AG08395 (cell line): ENCODE results near the gene PDE3A.
"Not testable (repeated sequence)": the region's sequence is repeated elsewhere in the genome, so short reads cannot be mapped to it uniquely, and the experiment has no call there.

Experiments
- DNase-seq: peaks from one replicate; pipeline ENCODE4 v3.0.0; 2012; ENCODE audit warnings: mixed read lengths, low spot score

The PDE3A gene

GRCh38 chr12:20551742-20552442, 183.6 kb downstream of the PDE3A start:
- DNase-seq = not testable (repeated sequence)

GRCh38 chr12:20552586-20552985, 184.2 kb downstream of the PDE3A start:
- DNase-seq = not testable (repeated sequence)

- DNase-seq = no peak
These were observed 186.7 kb downstream of the PDE3A start for GRCh38 chr12:20555015-20555414.

- no peak for DNase-seq
These were observed 187.4 kb downstream of the PDE3A start for GRCh38 chr12:20555771-20556170.

- no peak for DNase-seq
These were observed 188.8 kb downstream of the PDE3A start for GRCh38 chr12:20557096-20557495.

GRCh38 chr12:20560935-20561334, 192.6 kb downstream of the PDE3A start:
- no peak for DNase-seq

- DNase-seq = no peak
These were observed 193.5 kb downstream of the PDE3A start for GRCh38 chr12:20561871-20562270.

GRCh38 chr12:20567413-20567812, 199.1 kb downstream of the PDE3A start:
- DNase-seq = no peak

GRCh38 chr12:20572451-20572850, 204.1 kb downstream of the PDE3A start:
- no peak for DNase-seq

- DNase-seq = no peak
These were observed 208.2 kb downstream of the PDE3A start for GRCh38 chr12:20576528-20576927.

GRCh38 chr12:20577054-20577453, 208.7 kb downstream of the PDE3A start:
- DNase-seq = no peak

GRCh38 chr12:20578142-20578541, 209.8 kb downstream of the PDE3A start:
- DNase-seq = no peak

GRCh38 chr12:20585055-20585625, 216.8 kb downstream of the PDE3A start:
- no peak for DNase-seq

- no peak for DNase-seq
These were observed 217.6 kb downstream of the PDE3A start for GRCh38 chr12:20585913-20586312.

GRCh38 chr12:20588042-20588441, 219.7 kb downstream of the PDE3A start:
- no peak for DNase-seq

- DNase-seq = no peak
These were observed 222.2 kb downstream of the PDE3A start for GRCh38 chr12:20590570-20590969.

- DNase-seq = no peak
These were observed 224.2 kb downstream of the PDE3A start for GRCh38 chr12:20592556-20592955.

- DNase-seq = no peak
These were observed 225.3 kb downstream of the PDE3A start for GRCh38 chr12:20593611-20594010.

- DNase-seq = no peak
These were observed 227.7 kb downstream of the PDE3A start for GRCh38 chr12:20596061-20596460.

- DNase-seq = no peak
These were observed 231.4 kb downstream of the PDE3A start for GRCh38 chr12:20599757-20600156.

- DNase-seq = peak; percentile 42
These were observed 233.4 kb downstream of the PDE3A start for GRCh38 chr12:20601668-20602280.

GRCh38 chr12:20602641-20603391, 234.5 kb downstream of the PDE3A start:
- peak; percentile 4 for DNase-seq
